GM19467 (cell line): ENCODE data around the gene SFT2D1.

ENCODE experiments used
- ATAC-seq: cut with Tn5 transposase; IDR thresholded peaks from one replicate; pipeline ENCODE4 v1.9.1; 2021; ENCODE audit warnings: mild to moderate bottlenecking, moderate library complexity; ENCODE audit not compliant: unreplicated experiment

The SFT2D1 gene

DNA sequence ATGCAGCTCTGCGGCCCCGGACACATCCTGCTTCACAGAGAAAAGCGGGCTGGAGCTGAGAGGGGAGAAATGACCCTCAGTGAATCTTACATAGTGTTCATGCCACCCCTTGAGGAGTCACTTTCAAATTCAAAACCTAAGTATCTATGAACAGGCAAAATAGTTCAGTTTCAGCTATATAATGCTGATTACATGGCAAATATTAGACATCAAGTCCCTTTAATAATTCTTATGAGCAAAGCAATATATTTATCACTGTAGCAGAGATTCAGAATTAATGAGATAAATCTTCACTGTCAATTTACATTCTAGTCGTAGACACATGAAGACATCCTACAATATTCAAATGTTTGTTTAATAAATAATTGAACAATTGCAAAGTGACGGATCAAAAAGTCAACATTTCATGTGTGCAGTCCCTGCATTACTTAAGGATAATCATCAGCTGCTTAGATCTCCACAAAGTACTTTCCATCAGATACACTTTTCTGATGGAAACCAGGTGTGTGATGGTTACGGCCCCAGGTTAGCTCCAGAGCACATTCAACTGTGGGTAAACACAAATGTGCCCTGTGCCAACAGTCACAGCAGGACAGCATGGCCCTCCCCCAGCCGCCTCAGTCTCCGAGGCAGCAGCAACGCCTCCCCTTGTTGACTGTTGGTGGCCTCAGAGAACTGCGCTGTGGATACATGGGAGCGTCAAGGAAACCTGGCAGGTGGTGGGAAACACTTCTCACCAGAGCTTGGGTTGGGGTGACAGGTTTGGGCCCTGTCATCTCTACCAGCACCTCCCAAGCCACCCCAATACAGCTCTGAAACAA is 33.4 kb downstream of the SFT2D1 start:
- no peak for ATAC-seq

DNA sequence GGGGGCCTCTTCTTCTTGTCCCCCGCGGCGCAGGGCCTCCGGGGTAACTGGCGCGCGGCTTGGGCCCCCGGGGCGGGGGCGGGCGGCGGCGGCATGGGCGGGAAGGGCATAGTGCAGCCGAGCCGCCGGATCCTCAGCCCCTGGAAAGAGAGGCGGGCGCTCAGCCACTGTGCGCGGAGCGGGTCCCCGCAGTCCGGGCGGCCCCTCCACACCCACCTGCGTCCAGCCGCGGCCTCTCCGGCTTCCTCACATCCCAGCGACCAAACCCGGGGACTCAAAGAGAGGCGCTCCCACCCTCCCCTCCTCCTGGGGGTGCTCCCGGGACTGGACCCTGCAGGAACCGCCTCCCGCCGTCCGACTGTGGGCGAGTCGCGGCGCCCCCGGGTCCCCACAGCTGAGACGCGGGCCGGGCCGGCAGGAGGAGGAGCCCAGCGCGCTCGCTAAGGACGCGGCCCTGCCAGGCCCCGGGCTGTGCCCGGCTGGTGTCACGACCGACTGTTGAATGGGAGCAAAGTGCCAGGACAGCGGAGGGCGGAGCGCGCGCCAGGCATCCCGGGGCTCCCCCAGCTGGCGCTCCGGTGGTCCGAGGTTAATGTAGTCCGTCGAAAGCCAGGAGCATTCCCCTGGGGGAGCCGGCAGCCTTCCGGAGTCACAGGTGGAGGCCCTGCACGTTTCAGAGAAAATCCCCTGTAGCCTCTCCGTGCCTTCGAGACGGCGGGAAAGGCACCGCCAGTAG is 34.1 kb downstream of the SFT2D1 start, which contains the start of gene PRR18:
TSS of gene PRR18 (minus strand) at position 360 of the 736 bp plus-strand sequence. CDS start at position 110, 250 bp downstream.
- peak; percentile 49 for ATAC-seq

DNA sequence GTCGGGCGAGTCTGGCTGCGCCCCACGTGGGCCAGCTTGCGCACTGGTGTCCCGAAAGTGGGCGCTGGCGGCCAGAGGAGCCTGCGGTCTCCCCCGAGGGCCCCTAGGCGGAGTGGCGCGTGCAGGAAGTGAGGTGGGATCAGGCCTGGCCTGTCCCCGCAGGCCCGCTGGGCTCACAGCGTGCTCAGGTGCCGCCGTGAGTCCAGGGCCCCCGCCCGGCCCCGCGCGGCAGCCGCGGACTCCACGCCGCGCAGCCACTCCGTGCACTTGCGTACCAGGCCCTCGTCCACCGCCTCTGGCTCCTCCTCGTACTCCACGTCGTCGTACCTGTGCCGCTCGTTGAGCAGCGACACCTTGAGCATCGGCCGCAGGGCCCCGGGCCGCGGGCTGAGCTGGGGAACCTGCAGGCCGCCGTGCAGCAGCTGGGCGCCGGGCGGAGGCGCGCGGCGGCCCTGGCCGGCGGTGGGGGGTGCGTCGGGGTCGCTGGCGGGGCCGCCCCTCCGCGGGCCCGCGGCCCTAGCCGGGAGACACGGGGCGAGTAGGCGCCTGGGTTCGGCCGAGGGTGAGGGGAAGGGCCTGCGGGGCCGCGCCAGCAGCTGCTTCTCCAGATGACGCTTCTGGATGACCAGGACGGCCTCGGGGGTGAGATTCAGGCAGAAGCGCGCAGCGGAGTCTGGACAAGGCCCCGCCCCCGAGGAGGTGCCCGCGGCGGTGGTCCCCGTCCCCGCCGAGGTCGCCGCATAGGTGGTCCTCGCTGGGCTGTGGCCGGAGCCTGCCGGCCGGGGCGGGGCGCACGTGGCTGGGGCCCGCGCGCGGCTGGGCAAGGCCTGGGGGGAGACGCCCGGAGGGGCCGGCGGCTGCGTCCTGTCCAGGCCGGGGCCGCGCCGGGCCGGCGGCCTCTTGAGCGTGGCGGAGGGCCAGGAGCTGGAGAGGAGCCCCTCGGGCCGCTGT is 35.0 kb downstream of the SFT2D1 start:
- ATAC-seq = peak; percentile 29

DNA sequence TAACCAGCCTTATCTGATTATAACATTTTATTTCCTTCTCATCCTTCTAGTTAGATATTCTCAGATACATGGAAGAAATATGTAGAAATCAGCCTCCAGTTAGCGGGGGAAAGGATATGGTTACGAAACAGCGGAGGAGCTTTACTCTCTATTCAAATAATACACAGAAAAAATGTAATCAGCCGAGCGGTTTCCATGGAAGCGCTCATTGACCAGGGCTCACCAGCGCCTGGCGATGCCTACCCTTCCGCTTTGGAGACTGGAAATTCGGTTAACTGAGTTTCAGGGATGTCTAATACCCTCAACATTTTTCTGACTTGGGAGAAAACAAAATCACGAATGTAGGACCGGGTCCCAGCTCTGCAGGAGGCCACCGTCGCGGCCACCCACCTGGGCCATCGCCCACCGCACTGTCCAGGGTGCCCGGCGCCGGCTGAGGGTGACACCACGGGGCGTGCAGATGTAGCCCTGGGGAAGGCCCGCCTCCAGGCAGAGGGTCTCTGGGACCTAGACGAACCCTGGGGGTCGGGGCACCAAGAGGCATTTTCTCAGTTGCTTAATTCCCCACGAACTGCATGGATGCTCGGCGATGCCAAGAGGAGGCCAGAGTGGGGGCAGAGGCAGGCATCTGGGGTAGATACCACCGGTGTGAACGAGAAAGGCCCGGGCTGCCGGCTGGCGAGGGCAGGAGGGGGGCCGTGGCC is 35.8 kb downstream of the SFT2D1 start:
- no peak for ATAC-seq

DNA sequence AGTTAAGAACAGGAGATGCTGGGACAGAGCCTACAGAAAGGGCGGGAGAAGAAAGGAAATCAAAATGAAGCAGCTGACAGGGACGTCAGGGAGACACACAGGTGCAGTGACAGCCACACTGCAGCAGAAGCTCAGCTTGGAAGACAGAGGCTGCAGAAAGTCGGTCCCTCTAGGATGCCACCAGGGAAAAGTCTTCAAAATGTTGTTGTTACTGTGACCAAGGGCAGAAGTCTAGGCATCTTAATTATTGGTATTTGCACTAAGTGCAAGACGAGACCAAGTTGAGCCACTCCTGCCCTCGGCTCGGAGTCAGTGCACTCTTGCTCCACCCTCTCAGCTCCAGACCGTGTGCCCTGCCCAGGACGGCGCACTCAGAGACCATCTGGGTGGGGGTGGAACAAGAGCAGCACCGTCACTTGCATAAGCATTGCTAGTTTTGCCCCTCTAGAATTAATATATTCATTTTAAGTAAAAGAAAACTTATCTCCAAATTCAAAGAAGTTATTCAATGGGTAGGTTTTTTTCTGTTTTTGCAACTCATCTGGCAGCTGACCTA is 36.7 kb downstream of the SFT2D1 start:
- ATAC-seq = no peak

DNA sequence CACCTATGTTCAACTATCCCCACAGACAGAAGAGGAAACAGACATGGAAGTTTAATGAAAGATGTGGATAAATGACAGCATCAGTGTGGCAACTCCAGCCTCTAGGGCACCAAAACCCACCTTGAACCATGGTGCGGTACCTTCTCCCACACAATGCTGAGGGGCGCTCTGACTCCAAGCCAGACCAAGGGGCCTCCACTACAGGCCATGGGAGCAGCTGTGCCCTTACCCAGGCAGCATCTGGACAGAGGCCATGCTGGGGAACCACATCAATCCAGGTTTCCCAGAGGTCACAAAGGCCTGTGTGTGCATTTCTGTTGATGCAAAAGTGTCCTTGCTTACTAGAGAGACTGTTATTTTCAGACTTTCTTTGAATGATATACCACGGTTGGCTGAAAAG is 38.2 kb downstream of the SFT2D1 start:
- ATAC-seq = no peak

DNA sequence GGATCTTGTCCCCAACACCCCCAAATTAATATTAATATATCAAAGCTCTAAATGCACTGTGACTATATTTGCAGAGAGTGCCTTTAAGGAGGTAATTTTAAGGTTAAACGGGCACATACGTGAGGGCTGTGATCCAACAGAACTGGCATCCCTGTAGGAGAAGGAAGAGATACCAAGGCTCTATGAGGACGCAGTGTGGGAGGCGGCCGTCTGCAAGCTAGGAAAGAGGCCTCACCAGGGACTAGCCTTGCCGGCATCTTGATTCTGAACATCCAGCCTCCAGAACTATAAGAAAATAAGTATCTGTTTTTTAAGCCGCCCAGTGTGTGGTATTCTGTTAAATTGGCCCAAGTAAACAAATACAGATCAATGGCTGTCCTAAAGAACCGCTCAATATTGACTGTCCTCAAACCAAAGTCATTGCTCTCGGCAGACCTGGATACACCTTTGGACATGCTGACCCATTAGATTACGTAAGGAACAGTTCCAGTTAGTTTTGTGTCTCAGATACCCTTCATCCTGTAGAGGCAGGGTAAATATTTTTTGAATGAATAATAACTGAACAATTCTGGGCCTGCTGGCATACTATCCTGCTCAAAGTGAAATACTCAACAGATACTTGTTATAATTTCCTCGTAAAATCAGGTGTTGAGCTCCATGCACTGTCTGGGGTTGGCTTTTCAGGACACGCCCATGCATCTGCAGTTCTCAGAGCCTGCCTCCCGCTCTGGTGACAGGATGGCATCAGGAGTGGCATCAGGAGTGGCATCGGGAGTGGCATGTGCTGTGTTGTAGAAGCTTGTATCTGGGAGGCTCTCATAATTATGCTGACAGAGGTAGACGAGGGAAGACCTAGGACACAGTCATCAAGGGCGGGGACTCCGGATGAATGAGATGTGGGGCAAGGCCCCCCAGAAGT is 40.5 kb downstream of the SFT2D1 start:
- ATAC-seq = no peak

DNA sequence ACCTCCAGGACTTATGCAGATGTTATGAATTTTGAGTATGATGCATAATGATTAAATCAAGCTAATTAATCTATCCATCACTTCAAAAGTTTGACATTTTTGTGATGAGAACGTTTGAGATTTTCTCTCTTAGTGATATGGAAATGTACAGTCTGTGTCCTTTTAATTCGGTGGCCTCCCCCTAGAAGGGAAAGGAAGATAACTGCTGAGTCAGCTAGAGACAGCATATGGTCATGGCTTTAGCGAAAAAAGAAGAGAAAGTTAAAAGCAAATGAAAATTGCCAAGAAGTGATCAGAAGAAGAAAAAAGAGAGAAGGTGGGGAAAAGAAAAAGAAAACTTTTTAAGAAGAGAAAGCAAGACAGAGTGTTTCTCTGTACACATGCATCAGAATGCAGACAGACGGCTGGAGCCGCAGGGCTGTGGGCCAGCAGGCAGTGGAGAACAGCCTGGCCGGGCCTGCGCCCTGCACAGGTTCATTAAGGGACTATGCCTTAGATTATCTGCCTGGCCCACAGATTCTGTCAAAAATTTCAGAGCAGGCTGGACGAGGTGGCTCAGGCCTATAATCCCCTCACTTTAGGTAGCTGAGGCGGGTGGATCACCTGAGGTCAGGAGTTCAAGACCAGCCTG is 41.9 kb downstream of the SFT2D1 start:
- ATAC-seq = no peak

DNA sequence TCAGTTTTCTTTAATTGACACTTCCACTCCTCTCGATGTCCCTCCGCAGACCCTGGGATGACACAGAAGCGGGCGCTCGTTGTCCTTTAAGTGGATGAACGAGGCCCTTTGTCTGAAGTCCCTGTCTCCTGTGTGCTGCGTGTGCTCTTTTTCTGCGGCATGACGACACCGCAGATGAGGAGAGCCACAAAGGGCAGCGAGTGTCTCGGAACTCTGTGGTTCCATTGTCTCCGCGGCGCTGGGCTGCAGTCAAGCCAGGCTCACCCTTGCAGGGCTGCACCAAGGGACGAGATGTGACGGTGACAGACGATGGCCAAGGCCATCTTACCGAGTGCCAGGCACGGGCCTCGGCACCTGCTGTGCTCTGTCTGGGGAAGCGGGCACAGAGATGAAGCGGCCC is 44.7 kb downstream of the SFT2D1 start:
- ATAC-seq = no peak

DNA sequence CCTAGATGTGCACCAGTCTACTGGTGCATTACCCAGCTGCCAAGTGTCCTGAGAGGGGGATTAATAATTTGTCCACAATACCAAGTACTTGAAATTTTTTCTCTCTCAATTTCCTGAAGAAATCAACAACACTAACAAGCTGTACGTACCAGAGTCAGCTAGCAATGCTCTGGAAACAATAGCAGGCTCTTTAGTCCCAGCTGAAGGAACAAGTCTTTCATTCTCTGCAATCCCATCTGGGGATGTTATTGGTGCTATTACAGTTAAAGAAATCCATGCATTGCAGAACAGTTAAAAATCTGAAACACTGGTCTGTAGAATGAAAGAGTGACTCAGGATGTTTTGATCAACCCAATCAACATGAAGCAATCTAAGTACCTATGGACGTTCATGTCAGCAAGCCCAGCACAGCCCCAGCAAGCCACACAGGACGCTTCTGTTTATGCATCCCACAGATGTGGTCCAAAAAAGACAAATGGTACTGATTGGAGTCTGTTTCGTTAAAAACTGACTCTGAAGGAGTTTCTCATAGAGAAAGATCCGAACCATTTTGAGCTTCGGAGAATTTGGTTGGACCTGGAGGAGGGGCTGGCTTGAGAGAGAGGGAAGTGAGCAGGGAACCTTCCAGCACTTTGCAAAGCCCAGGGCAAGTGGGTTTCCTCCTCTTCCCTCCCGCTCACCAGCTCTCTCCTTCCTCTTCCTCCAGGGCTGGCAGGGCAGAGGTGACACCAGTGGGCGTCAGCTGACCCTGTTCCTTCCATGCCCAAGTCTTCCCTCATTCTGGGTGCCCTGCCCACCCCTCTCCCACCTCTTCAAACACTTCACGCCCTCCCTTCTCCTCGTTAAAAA is 46.1 kb downstream of the SFT2D1 start:
- ATAC-seq = no peak

DNA sequence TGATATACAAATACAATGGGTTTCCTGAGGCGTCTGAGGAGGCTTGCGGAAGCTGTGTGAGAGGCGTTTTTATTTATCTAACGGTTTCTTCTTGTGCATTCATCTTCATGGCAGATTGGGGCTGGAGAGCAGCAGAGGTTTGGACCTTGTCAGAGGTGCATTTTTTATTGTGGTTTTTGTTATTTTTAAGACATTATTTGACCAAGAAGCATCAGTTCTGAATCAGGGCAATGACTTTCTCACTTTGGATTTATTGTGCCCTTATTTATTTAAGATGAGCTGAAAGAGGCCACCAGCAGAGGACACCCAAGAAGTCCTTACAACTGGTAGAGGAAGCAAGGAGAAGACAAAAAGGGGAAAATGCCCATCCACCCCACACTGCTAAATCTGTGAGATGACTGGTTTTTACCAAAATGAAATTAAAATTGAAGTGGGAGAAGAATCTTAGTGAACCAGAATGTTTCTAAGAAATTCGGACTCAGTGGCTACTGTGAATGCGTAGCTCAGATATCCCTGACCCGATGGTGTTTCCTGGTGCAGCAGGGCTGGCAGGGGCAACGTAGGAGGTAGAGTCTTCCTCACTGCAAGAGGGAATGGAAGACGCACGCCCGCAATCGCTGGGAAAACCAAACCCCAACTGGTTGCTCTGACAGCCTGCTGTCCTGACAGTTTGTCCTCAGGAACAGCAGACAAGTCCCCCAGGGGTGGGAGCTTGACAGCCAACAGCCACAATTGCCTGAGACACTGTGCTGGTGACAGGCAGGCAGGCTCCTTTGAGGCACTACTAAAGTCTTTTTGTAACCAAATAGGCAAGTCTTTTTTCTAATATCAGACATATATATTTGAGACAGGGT is 48.4 kb downstream of the SFT2D1 start:
- no peak for ATAC-seq

DNA sequence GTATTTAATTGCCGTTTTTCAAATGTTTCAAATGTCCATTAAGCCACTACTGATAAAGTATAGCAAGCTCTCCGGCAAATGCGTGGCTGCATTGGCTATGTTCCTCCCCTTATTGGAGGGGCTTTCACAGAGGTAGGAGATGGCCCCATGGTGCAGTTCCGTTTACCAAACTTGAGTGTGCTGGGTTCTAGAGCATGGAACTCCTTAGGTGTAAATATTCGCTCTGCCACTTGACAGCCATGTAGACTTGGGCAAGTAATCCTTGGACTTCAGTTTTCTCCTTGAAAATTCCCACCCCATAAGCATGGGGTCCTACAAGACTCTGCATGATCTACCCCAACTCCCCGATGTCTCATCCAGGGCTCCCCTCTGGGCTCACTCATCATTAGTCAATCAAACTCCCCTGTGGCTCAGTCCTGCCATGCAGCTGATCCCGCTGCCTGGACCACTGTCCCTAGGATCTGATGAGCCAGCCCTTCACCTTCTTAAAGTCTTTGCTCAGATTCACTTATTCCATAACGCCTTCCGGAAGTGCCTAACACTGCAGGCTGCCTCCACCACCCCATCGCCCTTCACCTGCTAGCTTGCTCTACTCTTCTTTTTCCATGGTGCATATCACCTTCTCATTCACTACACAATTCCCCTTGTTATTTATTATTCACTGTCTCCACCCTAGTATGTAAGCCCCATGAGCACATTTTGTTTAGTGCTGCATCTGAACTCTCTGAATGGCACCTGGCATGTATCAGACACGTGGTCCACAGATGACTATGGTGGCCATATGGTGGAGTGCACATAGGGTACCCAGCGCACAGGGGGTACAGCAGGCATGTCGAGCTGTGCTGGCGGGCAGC is 52.9 kb downstream of the SFT2D1 start:
- ATAC-seq = no peak

DNA sequence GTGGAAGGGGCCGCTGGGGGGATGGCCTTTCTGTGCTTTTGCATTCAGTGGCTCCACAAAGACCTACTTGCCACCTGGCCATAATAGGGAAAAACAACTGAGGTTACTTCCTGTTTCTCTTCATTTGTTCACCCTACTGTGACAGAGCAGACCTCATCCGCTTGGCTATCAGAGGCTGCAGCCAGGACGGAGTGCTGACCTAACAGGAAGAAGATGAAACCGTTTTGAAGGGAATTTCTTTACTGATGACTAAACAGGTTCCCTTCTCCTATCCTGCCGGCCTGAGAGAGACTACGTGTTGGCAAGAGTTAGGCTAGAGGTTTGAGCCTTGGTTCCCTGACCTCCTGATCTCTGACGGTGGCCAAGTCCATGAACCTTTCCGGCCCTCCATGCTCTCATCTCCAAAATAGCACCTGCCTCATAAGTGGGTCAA is 55.5 kb downstream of the SFT2D1 start:
- peak; percentile 99 for ATAC-seq

DNA sequence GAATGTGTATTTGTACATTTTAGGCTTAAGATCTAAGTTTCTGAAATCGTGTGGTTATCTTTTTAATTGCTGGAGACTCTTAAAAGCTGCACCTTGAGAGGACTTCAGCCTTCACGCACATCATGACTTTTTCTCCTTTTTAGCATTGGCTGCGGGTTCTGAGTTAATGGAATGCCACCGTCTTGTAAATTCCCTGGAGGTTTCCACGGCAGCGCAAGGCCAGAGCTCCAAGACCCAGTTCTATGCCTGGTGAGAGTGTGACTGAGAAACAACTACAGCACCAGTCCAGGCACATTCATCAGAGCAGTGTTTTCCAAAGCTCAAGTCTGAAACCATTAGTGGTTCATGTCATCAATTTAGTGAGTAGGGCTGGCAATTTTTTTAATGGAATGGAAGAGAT is 57.1 kb downstream of the SFT2D1 start:
- no peak for ATAC-seq

DNA sequence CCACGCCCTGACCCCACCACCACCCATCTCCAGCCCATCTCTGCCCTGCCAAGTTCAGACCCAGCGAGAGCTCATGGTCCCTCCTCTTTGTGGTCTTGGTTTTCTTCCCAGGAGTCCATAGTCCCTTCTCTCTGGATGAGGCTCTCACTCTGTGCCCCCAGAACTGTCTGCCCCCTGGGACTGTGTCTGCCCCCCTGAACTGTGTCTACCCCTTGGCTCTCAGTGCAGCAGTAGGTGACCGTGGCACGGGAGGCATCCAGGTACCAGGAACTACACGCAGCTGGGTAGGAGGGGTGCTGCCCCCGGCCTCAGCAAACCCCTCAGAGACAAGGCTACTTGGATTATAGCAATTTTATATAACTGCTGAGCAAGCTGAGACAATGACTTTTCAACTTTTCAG is 57.7 kb downstream of the SFT2D1 start:
- no peak for ATAC-seq
